Measurements from ENCODE around the gene TOR1B. TPM values are rescaled to one million over a fixed set of nuclear protein-coding genes. Genes with fewer than 3 reads are reported as not detected.
"Not testable (repeated sequence)": the region's sequence is repeated elsewhere in the genome, so short reads cannot be mapped to it uniquely, and the experiment has no call there.

Gene TOR1B
- total RNA-seq, 3 donors from 2014 or later = 22.6 to 26.7 (median 23.9) TPM

GRCh38 chr9:129759804-129760502 is 43.0 kb upstream of the TOR1B start:
- H3K27ac ChIP-seq = peak overlapping the region; percentile 72 to 79
- no peak for DNase-seq (ENCODE audit: low spot score in 2 of 2)
- H3K9me3 ChIP-seq = no peaks in the 10 kb centered on the region
- no peaks in the 10 kb centered on the region for H3K36me3 ChIP-seq
- no peaks in the 10 kb centered on the region for H3K27me3 ChIP-seq
- TF ChIP-seq CTCF (IDR thresholded peaks at IDR 0.05) = no peak
- TF ChIP-seq POLR2AphosphoS5 (IDR thresholded peaks at IDR 0.05) = no peak
- TF ChIP-seq POLR2A (IDR thresholded peaks at IDR 0.05) = no peak
- peaks cover 3 to 5% of the 10 kb centered on the region in 2 donors for H3K4me1 ChIP-seq
- intact Hi-C loops (cut with DNase I; ENCODE audit: low total_unique reads) = no loop called here
- no peak overlapping the region for H3K4me3 ChIP-seq

- H3K4me1 ChIP-seq; H3K36me3 ChIP-seq; H3K9me3 ChIP-seq; DNase-seq (ENCODE audit: low spot score in 2 of 2); H3K27me3 ChIP-seq; intact Hi-C loops (cut with DNase I; ENCODE audit: low total_unique reads); H3K4me3 ChIP-seq: not testable (repeated sequence)
- H3K27ac ChIP-seq = peak overlapping the region; percentile 87 to 91
Observed at GRCh38 chr9:129760784-129761183, 42.2 kb upstream of the TOR1B start.

- Histone ChIP-seq H3K4me1 (peaks cover 3 to 5% of the 10 kb centered on the region in 2 donors), H3K27ac (peak overlapping the region; percentile 87 to 91), H3K9me3 (no peaks in the 10 kb centered on the region), H3K36me3 (no peaks in the 10 kb centered on the region), H3K4me3 (no peak overlapping the region), H3K27me3 (no peaks in the 10 kb centered on the region)
- intact Hi-C loops (cut with DNase I; ENCODE audit: low total_unique reads) = no loop called here
- DNase-seq (ENCODE audit: low spot score in 2 of 2) = no peak
- TF ChIP-seq POLR2AphosphoS5 (IDR thresholded peaks at IDR 0.05) (no peak), POLR2A (IDR thresholded peaks at IDR 0.05) (no peak), CTCF (IDR thresholded peaks at IDR 0.05) (no peak)
Observed at GRCh38 chr9:129761293-129761900, 41.6 kb upstream of the TOR1B start.

- Histone ChIP-seq H3K4me1 (peaks cover 3 to 5% of the 10 kb centered on the region in 2 donors), H3K27ac (peak overlapping the region; percentile 87 to 91), H3K27me3 (no peaks in the 10 kb centered on the region), H3K36me3 (no peaks in the 10 kb centered on the region), H3K4me3 (no peak overlapping the region), H3K9me3 (no peaks in the 10 kb centered on the region)
- intact Hi-C loops (cut with DNase I; ENCODE audit: low total_unique reads) = no loop called here
- peak in 1 of 2 donors; percentile 67 for DNase-seq (ENCODE audit: low spot score in 2 of 2)
- TF ChIP-seq CTCF (IDR thresholded peaks at IDR 0.05) (no peak), POLR2A (IDR thresholded peaks at IDR 0.05) (no peak), POLR2AphosphoS5 (IDR thresholded peaks at IDR 0.05) (no peak)
Observed at GRCh38 chr9:129761901-129762369, 41.0 kb upstream of the TOR1B start.

- H3K4me3 ChIP-seq; H3K4me1 ChIP-seq; H3K36me3 ChIP-seq; H3K27me3 ChIP-seq; intact Hi-C loops (cut with DNase I; ENCODE audit: low total_unique reads); H3K9me3 ChIP-seq: not testable (repeated sequence)
- TF ChIP-seq POLR2AphosphoS5 (IDR thresholded peaks at IDR 0.05) = peak in 2 of 3 donors; percentile 64 to 68
- H3K27ac ChIP-seq = peak overlapping the region; percentile 87 to 91
- peak in 1 of 2 donors; percentile 72 for DNase-seq (ENCODE audit: low spot score in 2 of 2)
Observed at GRCh38 chr9:129762370-129762984, 40.5 kb upstream of the TOR1B start.

Measured in breast epithelium (tissue), 4 donors.